CD4-positive, alpha-beta T cell treated with Interleukin-12 subunit alpha and Interleukin-12 subunit beta, for 1 hour (primary cell): ENCODE data around the gene SRPX2.

Source experiments
- DNase-seq: peaks from one replicate; pipeline ENCODE4 v3.0.0-alpha.2; 2020

The SRPX2 gene

GRCh38 chrX:100652266-100652665 lies 8.3 kb downstream of the SRPX2 start:
- DNase-seq = no peak

GRCh38 chrX:100654261-100654660 lies 10.3 kb downstream of the SRPX2 start:
- no peak for DNase-seq

- no peak for DNase-seq
Measured at GRCh38 chrX:100658941-100659381, 15.0 kb downstream of the SRPX2 start.

GRCh38 chrX:100659431-100660137 lies 15.6 kb downstream of the SRPX2 start:
- DNase-seq = no peak

- DNase-seq = no peak
Measured at GRCh38 chrX:100662170-100662569, 18.2 kb downstream of the SRPX2 start.

GRCh38 chrX:100662796-100663195 lies 18.8 kb downstream of the SRPX2 start:
- no peak for DNase-seq

GRCh38 chrX:100663642-100664041 lies 19.6 kb downstream of the SRPX2 start:
- no peak for DNase-seq

- DNase-seq = no peak
Measured at GRCh38 chrX:100672966-100673365, 29.0 kb downstream of the SRPX2 start.

GRCh38 chrX:100673397-100673953 lies 29.5 kb downstream of the SRPX2 start:
- DNase-seq = no peak

GRCh38 chrX:100674705-100675104 lies 30.7 kb downstream of the SRPX2 start:
- no peak for DNase-seq

GRCh38 chrX:100677611-100678181 lies 33.7 kb downstream of the SRPX2 start:
- DNase-seq = no peak

GRCh38 chrX:100680756-100681155 lies 36.8 kb downstream of the SRPX2 start:
- no peak for DNase-seq

GRCh38 chrX:100681599-100681998 lies 37.6 kb downstream of the SRPX2 start:
- DNase-seq = no peak

- DNase-seq = no peak
Measured at GRCh38 chrX:100682939-100683338, 38.9 kb downstream of the SRPX2 start.

- DNase-seq = peak; percentile 65
Measured at GRCh38 chrX:100685284-100685996, 41.4 kb downstream of the SRPX2 start.

GRCh38 chrX:100685997-100686305 lies 42.0 kb downstream of the SRPX2 start:
- DNase-seq = no peak

- no peak for DNase-seq
Measured at GRCh38 chrX:100687128-100687527, 43.1 kb downstream of the SRPX2 start.

- no peak for DNase-seq
Measured at GRCh38 chrX:100687546-100687945, 43.5 kb downstream of the SRPX2 start.

- DNase-seq = no peak
Measured at GRCh38 chrX:100695302-100695701, 51.3 kb downstream of the SRPX2 start.

- no peak for DNase-seq
Measured at GRCh38 chrX:100695991-100696390, 52.0 kb downstream of the SRPX2 start.

- DNase-seq = no peak
Measured at GRCh38 chrX:100696699-100697351, 52.8 kb downstream of the SRPX2 start.

- DNase-seq = no peak
Measured at GRCh38 chrX:100698551-100698950, 54.6 kb downstream of the SRPX2 start.

- DNase-seq = no peak
Measured at GRCh38 chrX:100700809-100701208, 56.8 kb downstream of the SRPX2 start.
